HG02970 (cell line): ENCODE measurements around the gene FUT9.

Experiments
- ATAC-seq: cut with Tn5 transposase; IDR thresholded peaks from one replicate; pipeline ENCODE4 v1.9.1; 2021; ENCODE audit warnings: mild to moderate bottlenecking, moderate library complexity, moderate number of reproducible peaks; ENCODE audit not compliant: unreplicated experiment, low FRiP score

The FUT9 gene

GRCh38 chr6:96065213-96065612 lies 49.4 kb downstream of the FUT9 start:
- no peak for ATAC-seq

GRCh38 chr6:96066376-96066775 lies 50.6 kb downstream of the FUT9 start:
- ATAC-seq: no peak

GRCh38 chr6:96073555-96073954 lies 57.8 kb downstream of the FUT9 start:
- no peak for ATAC-seq

GRCh38 chr6:96074006-96074405 lies 58.2 kb downstream of the FUT9 start:
- ATAC-seq: no peak

GRCh38 chr6:96075826-96076225 lies 60.1 kb downstream of the FUT9 start:
- ATAC-seq: no peak

- ATAC-seq: no peak
Observed at GRCh38 chr6:96086745-96087144, 71.0 kb downstream of the FUT9 start.

GRCh38 chr6:96089173-96089572 lies 73.4 kb downstream of the FUT9 start:
- no peak for ATAC-seq

- ATAC-seq: no peak
Observed at GRCh38 chr6:96094077-96094476, 78.3 kb downstream of the FUT9 start.

- ATAC-seq: no peak
Observed at GRCh38 chr6:96099069-96099468, 83.3 kb downstream of the FUT9 start.

- no peak for ATAC-seq
Observed at GRCh38 chr6:96101564-96101963, 85.8 kb downstream of the FUT9 start.

- ATAC-seq: no peak
Observed at GRCh38 chr6:96104910-96105309, 89.1 kb downstream of the FUT9 start.

- ATAC-seq: no peak
Observed at GRCh38 chr6:96110878-96111277, 95.1 kb downstream of the FUT9 start.

GRCh38 chr6:96116674-96117073 lies 100.9 kb downstream of the FUT9 start:
- no peak for ATAC-seq

- ATAC-seq: no peak
Observed at GRCh38 chr6:96124778-96125177, 109.0 kb downstream of the FUT9 start.

- ATAC-seq: no peak
Observed at GRCh38 chr6:96138406-96138805, 122.6 kb downstream of the FUT9 start.

GRCh38 chr6:96142142-96142541 lies 126.4 kb downstream of the FUT9 start:
- ATAC-seq: no peak

- ATAC-seq: no peak
Observed at GRCh38 chr6:96150431-96150830, 134.7 kb downstream of the FUT9 start.

- no peak for ATAC-seq
Observed at GRCh38 chr6:96151707-96152106, 135.9 kb downstream of the FUT9 start.

GRCh38 chr6:96152114-96152708 lies 136.4 kb downstream of the FUT9 start:
- ATAC-seq: no peak

GRCh38 chr6:96153775-96154174 lies 138.0 kb downstream of the FUT9 start:
- ATAC-seq: no peak

GRCh38 chr6:96156425-96156824 lies 140.7 kb downstream of the FUT9 start:
- ATAC-seq: no peak

- ATAC-seq: peak; percentile 95
Observed at GRCh38 chr6:96157018-96157565, 141.3 kb downstream of the FUT9 start.

GRCh38 chr6:96162711-96163120 lies 146.9 kb downstream of the FUT9 start:
- no peak for ATAC-seq
